MM.1S (cell line): ENCODE data around the gene FKBP15.

Experiments used
- DNase-seq: peaks from one replicate; pipeline ENCODE4 v3.0.0-alpha.2; 2015
- H2AFZ ChIP-seq: fragments of 300-600 bp; sonication (generic); 2 replicates; pipeline ENCODE4 v1.6.0; 2016; ENCODE audit warnings: antibody characterized with exemption, low read length
- H3F3A ChIP-seq: fragments of 300-600 bp; sonication (generic); 2 replicates; pipeline ENCODE4 v1.6.1; 2016; ENCODE audit warnings: mild to moderate bottlenecking, antibody characterized with exemption, low read length, moderate library complexity, mixed read lengths; ENCODE audit not compliant: insufficient read depth
- H3K27ac ChIP-seq: fragments of 300-600 bp; sonication (generic); 2 replicates; pipeline ENCODE4 v1.5.1; 2016; ENCODE audit warnings: mild to moderate bottlenecking, low read length
- H3K27me3 ChIP-seq: fragments of 300-600 bp; sonication (generic); replicated peaks from 2 replicates; pipeline ENCODE4 v1.6.0; 2016; ENCODE audit warnings: low read length; ENCODE audit not compliant: insufficient read depth
- H3K36me3 ChIP-seq: fragments of 300-600 bp; sonication (generic); replicated peaks from 2 replicates; pipeline ENCODE4 v1.6.1; 2016; ENCODE audit warnings: mild to moderate bottlenecking, low read length, mixed read lengths; ENCODE audit not compliant: insufficient read depth
- H3K4me1 ChIP-seq: fragments of 300-600 bp; sonication (generic); 2 replicates; pipeline ENCODE4 v1.6.1; 2016; ENCODE audit warnings: low read length, mixed read lengths
- H3K4me2 ChIP-seq: fragments of 300-600 bp; sonication (generic); 2 replicates; pipeline ENCODE4 v1.6.0; 2016; ENCODE audit warnings: low read depth, low read length
- H3K4me3 ChIP-seq: fragments of 300-600 bp; sonication (generic); 2 replicates; pipeline ENCODE4 v1.5.1; 2016; ENCODE audit warnings: low read length, mixed read lengths
- H3K79me2 ChIP-seq: fragments of 300-600 bp; sonication (generic); 2 replicates; pipeline ENCODE4 v1.6.1; 2016; ENCODE audit warnings: mixed run types, low read length, mixed read lengths
- H3K9ac ChIP-seq: fragments of 300-600 bp; sonication (generic); 2 replicates; pipeline ENCODE4 v1.6.1; 2016; ENCODE audit warnings: low read length, mixed read lengths
- H3K9me2 ChIP-seq: fragments of 300-600 bp; sonication (generic); replicated peaks from 2 replicates; pipeline ENCODE4 v1.6.1; 2016; ENCODE audit warnings: mild to moderate bottlenecking, low read length, mixed read lengths; ENCODE audit not compliant: insufficient read depth
- H3K9me3 ChIP-seq: fragments of 300-600 bp; sonication (generic); replicated peaks from 2 replicates; pipeline ENCODE4 v1.6.1; 2016; ENCODE audit warnings: mild to moderate bottlenecking, low read length, mixed read lengths; ENCODE audit not compliant: insufficient read depth
- H4K20me1 ChIP-seq: fragments of 300-600 bp; sonication (generic); 2 replicates; pipeline ENCODE4 v1.6.1; 2016; ENCODE audit warnings: mild to moderate bottlenecking, low read length, moderate library complexity, mixed read lengths; ENCODE audit not compliant: insufficient read depth
- EZH2 ChIP-seq: fragments of 300-600 bp; sonication (generic); optimal IDR thresholded peaks from 2 replicates; pipeline ENCODE3; 2017; ENCODE audit warnings: low read depth, mild to moderate bottlenecking, antibody characterized with exemption, low read length, mixed read lengths
- EZH2phosphoT487 ChIP-seq: fragments of 300-600 bp; sonication (generic); IDR thresholded peaks from 2 replicates; pipeline ENCODE4 v1.6.1; 2018; ENCODE audit warnings: antibody characterized with exemption, low read length
- TF ChIP-seq, protein P1 (sequence below): fragments of 300-600 bp; sonication (generic); IDR thresholded peaks from 2 replicates; pipeline ENCODE4 v1.5.1; 2016; ENCODE audit warnings: antibody characterized with exemption, low read length, mixed read lengths

Gene FKBP15

DNA sequence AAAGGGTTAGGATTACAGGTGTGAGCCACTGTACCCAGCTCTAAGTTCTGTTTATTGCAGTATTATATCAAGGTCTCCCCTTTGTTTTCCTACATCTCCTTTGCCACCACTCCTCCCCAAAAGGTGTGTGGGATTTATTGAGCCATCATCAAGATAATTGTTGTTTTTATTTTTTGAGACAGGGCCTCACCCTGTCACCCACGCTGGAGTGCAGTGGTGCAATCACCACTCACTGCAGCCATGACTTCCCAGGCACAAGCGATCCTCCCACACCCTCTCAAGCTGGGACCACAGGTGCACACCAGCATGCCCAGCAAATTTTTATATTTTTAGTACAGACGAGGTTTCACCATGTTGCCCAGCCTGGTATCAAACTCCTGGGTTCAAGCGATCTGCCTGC lies 24.8 kb upstream of the FKBP15 start:
- Histone ChIP-seq H3F3A (no peaks in the 10 kb centered on the region), H4K20me1 (no peaks in the 10 kb centered on the region), H3K9ac (no peak overlapping the region), H2AFZ (no peak overlapping the region), H3K4me2 (no peak overlapping the region), H3K27ac (no peak overlapping the region), H3K4me1 (peaks cover 4% of the 10 kb centered on the region; the same call in 1 of the 2 replicates), H3K27me3 (no peaks in the 10 kb centered on the region), H3K9me2 (no peaks in the 10 kb centered on the region), H3K9me3 (no peaks in the 10 kb centered on the region), H3K36me3 (no peaks in the 10 kb centered on the region), H3K79me2 (no peaks in the 10 kb centered on the region), H3K4me3 (no peak overlapping the region)
- DNase-seq = no peak
- TF ChIP-seq EZH2phosphoT487 (no peak), EZH2 (no peak)
- TF ChIP-seq, protein P1, sequence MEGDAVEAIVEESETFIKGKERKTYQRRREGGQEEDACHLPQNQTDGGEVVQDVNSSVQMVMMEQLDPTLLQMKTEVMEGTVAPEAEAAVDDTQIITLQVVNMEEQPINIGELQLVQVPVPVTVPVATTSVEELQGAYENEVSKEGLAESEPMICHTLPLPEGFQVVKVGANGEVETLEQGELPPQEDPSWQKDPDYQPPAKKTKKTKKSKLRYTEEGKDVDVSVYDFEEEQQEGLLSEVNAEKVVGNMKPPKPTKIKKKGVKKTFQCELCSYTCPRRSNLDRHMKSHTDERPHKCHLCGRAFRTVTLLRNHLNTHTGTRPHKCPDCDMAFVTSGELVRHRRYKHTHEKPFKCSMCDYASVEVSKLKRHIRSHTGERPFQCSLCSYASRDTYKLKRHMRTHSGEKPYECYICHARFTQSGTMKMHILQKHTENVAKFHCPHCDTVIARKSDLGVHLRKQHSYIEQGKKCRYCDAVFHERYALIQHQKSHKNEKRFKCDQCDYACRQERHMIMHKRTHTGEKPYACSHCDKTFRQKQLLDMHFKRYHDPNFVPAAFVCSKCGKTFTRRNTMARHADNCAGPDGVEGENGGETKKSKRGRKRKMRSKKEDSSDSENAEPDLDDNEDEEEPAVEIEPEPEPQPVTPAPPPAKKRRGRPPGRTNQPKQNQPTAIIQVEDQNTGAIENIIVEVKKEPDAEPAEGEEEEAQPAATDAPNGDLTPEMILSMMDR = no peak

DNA sequence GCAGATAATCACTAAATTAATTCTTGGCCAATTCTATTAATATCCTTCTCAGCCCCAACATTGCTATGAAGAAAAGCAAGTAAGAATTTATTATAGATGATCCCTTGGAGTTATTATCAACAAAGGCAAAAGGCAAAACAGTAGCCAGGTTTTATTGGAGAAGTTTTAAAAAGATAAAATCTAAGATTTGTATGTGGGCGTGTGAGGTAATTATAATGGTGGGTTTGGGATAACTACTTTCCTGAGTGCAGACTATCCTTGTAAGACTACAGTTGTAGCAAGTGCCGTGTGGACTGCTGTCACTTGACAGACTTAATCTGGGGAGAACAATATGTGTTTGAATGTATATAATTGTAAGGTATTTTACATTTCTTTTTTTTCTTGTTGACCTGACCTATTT lies 23.5 kb upstream of the FKBP15 start:
- H2AFZ ChIP-seq = no peak overlapping the region
- no peak overlapping the region for H3K27ac ChIP-seq
- H3K4me2 ChIP-seq = no peak overlapping the region
- DNase-seq = no peak
- H3K36me3 ChIP-seq = no peaks in the 10 kb centered on the region
- no peaks in the 10 kb centered on the region for H3K27me3 ChIP-seq
- no peaks in the 10 kb centered on the region for H3K9me3 ChIP-seq
- H3F3A ChIP-seq = no peaks in the 10 kb centered on the region
- no peak overlapping the region for H3K9ac ChIP-seq
- H3K79me2 ChIP-seq = no peaks in the 10 kb centered on the region
- no peak for TF ChIP-seq EZH2phosphoT487
- TF ChIP-seq, protein P1 = no peak
- TF ChIP-seq EZH2 = no peak
- no peak overlapping the region for H3K4me3 ChIP-seq
- H3K4me1 ChIP-seq = peaks cover 4% of the 10 kb centered on the region; the same call in 1 of the 2 replicates
- H4K20me1 ChIP-seq = no peaks in the 10 kb centered on the region
- no peaks in the 10 kb centered on the region for H3K9me2 ChIP-seq

DNA sequence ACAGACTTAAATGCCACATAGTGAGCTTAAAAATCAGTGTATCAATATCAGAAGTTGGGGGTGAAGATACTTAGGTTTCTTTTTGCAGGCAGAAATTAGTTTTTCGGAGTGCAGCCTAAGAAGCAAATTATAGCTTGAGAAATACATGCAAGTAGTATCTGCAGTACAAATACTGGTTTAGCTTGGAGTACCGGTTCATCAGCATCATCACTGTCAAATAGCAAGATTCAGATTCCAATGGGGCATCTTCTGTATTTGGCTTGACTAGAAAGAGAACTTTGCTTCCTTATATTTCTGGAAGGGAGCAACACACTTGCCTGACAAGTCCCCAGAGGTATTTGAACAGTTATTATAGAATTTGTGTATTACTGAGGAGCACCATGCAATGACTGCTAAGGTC lies 20.1 kb upstream of the FKBP15 start:
- no peak for DNase-seq
- Histone ChIP-seq H4K20me1 (no peaks in the 10 kb centered on the region), H3K79me2 (no peaks in the 10 kb centered on the region), H3K9ac (no peak overlapping the region), H3F3A (no peaks in the 10 kb centered on the region), H2AFZ (no peak overlapping the region), H3K27ac (no peak overlapping the region), H3K4me1 (no peaks in the 10 kb centered on the region), H3K4me2 (no peak overlapping the region), H3K9me3 (no peaks in the 10 kb centered on the region), H3K36me3 (no peaks in the 10 kb centered on the region), H3K9me2 (no peaks in the 10 kb centered on the region), H3K4me3 (no peak overlapping the region), H3K27me3 (no peaks in the 10 kb centered on the region)
- TF ChIP-seq EZH2 (no peak), EZH2phosphoT487 (no peak)
- TF ChIP-seq, protein P1 = no peak

DNA sequence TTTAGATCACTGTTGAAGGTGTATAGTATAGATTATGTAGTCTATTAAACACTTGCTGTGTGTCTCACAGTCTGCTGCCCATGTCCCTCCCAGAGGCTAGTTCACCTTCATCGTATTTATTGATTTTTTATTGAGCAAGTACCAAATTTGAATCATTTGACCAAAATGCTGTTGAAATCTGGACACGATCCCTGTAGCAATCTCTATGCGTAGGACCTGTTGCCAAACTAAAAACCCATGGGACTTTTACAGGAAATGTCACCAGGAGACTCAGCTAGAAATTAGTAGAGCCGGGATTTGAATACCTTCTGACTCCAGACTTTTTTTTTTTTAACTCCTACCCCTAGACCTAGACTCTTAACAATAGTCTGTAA lies 17.8 kb upstream of the FKBP15 start:
- TF ChIP-seq EZH2phosphoT487 (no peak), EZH2 (no peak)
- TF ChIP-seq, protein P1 = no peak
- Histone ChIP-seq H3K4me1 (no peaks in the 10 kb centered on the region), H3K79me2 (no peaks in the 10 kb centered on the region), H3K4me2 (no peak overlapping the region), H3F3A (no peaks in the 10 kb centered on the region), H3K36me3 (no peaks in the 10 kb centered on the region), H3K27ac (no peak overlapping the region), H3K9me2 (no peaks in the 10 kb centered on the region), H3K4me3 (no peak overlapping the region), H4K20me1 (no peaks in the 10 kb centered on the region), H3K27me3 (no peaks in the 10 kb centered on the region), H3K9me3 (no peaks in the 10 kb centered on the region), H2AFZ (no peak overlapping the region), H3K9ac (no peak overlapping the region)
- no peak for DNase-seq
